Testis (tissue), 3 donors: ENCODE results near the gene ADAMTS16. TPM values are rescaled to one million over a fixed set of nuclear protein-coding genes. Genes with fewer than 3 reads are reported as not detected.

Experiments
- DNase-seq: peaks from one replicate; pipeline ENCODE4 v3.0.0-alpha.2; 2019
- H3K27ac ChIP-seq, 2 donors: fragments of 200-600 bp; sonication (generic); one replicate each; pipeline ENCODE4 v1.5.1; 2019
- H3K27me3 ChIP-seq: fragments of 200-600 bp; sonication (generic); one replicate; pipeline ENCODE4 v1.5.1; 2019
- H3K36me3 ChIP-seq: fragments of 200-600 bp; sonication (generic); one replicate; pipeline ENCODE4 v1.5.1; 2017; ENCODE audit warnings: low read depth; ENCODE audit errors: missing control alignments
- H3K4me1 ChIP-seq: fragments of 200-600 bp; sonication (generic); one replicate; pipeline ENCODE4 v1.5.1; 2019
- H3K4me3 ChIP-seq, 2 donors: fragments of 200-600 bp; sonication (generic); one replicate each; pipeline ENCODE4 v1.5.1; 2017 to 2019
- H3K9me3 ChIP-seq: fragments of 200-600 bp; sonication (generic); one replicate; pipeline ENCODE4 v1.5.1; 2017
- CTCF ChIP-seq, 3 experiments: fragments of 450-650 bp in 2 of 3; fragments of 200-600 bp in 1 of 3; sonication (generic) in 1 of 3; IDR thresholded peaks; one replicate each; pipeline ENCODE4 v1.5.1; 2016 to 2019; ENCODE audit warnings: antibody characterized with exemption in 3 of 3, mild to moderate bottlenecking in 2 of 3, moderate library complexity in 1 of 3
- POLR2A ChIP-seq: fragments of 450-650 bp; IDR thresholded peaks from one replicate; pipeline ENCODE4 v1.6.1; 2017; ENCODE audit warnings: antibody characterized with exemption, mild to moderate bottlenecking, moderate library complexity
- WGBS, 2 donors: methylation state at CpG; one replicate each; pipeline ENCODE4 v1.1.5; 2018; 5-methylcytosine and 5-hydroxymethylcytosine counted together
- intact Hi-C: fragments of 100-400 bp; cut with DNase I; formaldehyde crosslinking; loops from one replicate; pipeline ENCODE4 v1.15.1; 2023; ENCODE audit warnings: low total_unique reads
- polyA plus RNA-seq: library from polyadenylated mRNA; stranded (reverse); fragments of 350-450 nt; fragmentation: Illumina TruSeq; extraction: RNeasy Lipid Tissue Mini Kit (QIAGEN cat#74804); gene quantifications from one replicate; pipeline ENCODE4 v1.2.3, GENCODE V29; 2014; ENCODE audit warnings: low read depth, low replicate concordance; ENCODE audit not compliant: insufficient read depth
- total RNA-seq, 2 donors: library from RNA; depleted of rRNA; stranded (reverse); fragments of >200 nt; gene quantifications; one replicate each; pipeline ENCODE4 v1.2.3, GENCODE V29; 2016

Gene ADAMTS16
- total and polyA plus RNA-seq, 3 donors from 2014 or later, result 0.16 to 4.7 (median 0.37) TPM

- intact Hi-C loops, result no loop called here
- H3K9me3 ChIP-seq, result no peaks in the 10 kb centered on the region
- H3K4me3 ChIP-seq, result no peak overlapping the region
- H3K36me3 ChIP-seq, result no peaks in the 10 kb centered on the region
- no peak for DNase-seq
- TF ChIP-seq POLR2A (no peak), CTCF (IDR thresholded peaks at IDR 0.05) (no peak)
- H3K27me3 ChIP-seq, result no peaks in the 10 kb centered on the region
- WGBS, 2 donors, result 80 to 82% methylated on average over 6 of the region's 6 CpGs
- H3K4me1 ChIP-seq, result no peaks in the 10 kb centered on the region
- no peak overlapping the region for H3K27ac ChIP-seq
Measured at GRCh38 chr5:5313101-5313635, 173.0 kb downstream of the ADAMTS16 start.

- Histone ChIP-seq H3K27me3 (no peaks in the 10 kb centered on the region), H3K36me3 (no peaks in the 10 kb centered on the region), H3K27ac (no peak overlapping the region), H3K4me1 (no peaks in the 10 kb centered on the region), H3K9me3 (no peaks in the 10 kb centered on the region), H3K4me3 (no peak overlapping the region)
- DNase-seq, result no peak
- intact Hi-C loops, result no loop called here
- 89 to 92% methylated on average over 3 of the region's 3 CpGs for WGBS, 2 donors
- TF ChIP-seq CTCF (IDR thresholded peaks at IDR 0.05) (no peak), POLR2A (no peak)
Measured at GRCh38 chr5:5314166-5314565, 174.0 kb downstream of the ADAMTS16 start.

GRCh38 chr5:5314626-5315025, 174.5 kb downstream of the ADAMTS16 start:
- H3K27ac ChIP-seq, result no peak overlapping the region
- H3K27me3 ChIP-seq, result no peaks in the 10 kb centered on the region
- no peaks in the 10 kb centered on the region for H3K9me3 ChIP-seq
- WGBS, 2 donors, result 93 to 96% methylated on average over 6 of the region's 6 CpGs
- intact Hi-C loops, result no loop called here
- no peaks in the 10 kb centered on the region for H3K4me1 ChIP-seq
- no peaks in the 10 kb centered on the region for H3K36me3 ChIP-seq
- DNase-seq, result no peak
- H3K4me3 ChIP-seq, result no peak overlapping the region
- no peak for TF ChIP-seq CTCF (IDR thresholded peaks at IDR 0.05)
- TF ChIP-seq POLR2A, result no peak

- Histone ChIP-seq H3K27ac (no peak overlapping the region), H3K4me3 (no peak overlapping the region), H3K9me3 (no peaks in the 10 kb centered on the region), H3K27me3 (no peaks in the 10 kb centered on the region), H3K36me3 (no peaks in the 10 kb centered on the region), H3K4me1 (no peaks in the 10 kb centered on the region)
- 86 to 87% methylated on average over 12 of the region's 12 CpGs for WGBS, 2 donors
- TF ChIP-seq CTCF (IDR thresholded peaks at IDR 0.05), result no peak
- TF ChIP-seq POLR2A, result no peak
- intact Hi-C loops, result no loop called here
- no peak for DNase-seq
Measured at GRCh38 chr5:5315068-5315980, 175.2 kb downstream of the ADAMTS16 start.
